Measurements from ENCODE around the gene PLCB1.

PLCB1 gene

DNA sequence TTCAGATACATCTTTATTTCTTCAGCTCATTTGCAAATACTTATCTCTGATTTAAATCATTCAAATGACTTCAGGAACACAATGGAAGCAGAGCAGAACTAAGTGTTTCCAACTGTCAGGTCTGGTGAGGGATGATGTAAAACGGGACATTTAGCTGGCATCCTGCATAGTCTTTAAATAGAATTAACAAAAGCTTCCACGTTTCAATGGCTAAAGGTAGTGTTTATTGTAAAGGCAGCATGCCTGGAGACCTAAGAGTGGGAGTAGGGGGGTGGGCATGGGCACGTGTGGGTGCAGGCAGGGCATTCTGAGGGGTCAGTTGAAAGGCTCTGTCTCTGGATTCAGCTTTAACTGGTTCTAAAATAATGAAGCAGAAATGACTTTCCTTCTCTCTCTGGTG, 174.9 kb downstream of the PLCB1 start:
- no peak for DNase-seq

DNA sequence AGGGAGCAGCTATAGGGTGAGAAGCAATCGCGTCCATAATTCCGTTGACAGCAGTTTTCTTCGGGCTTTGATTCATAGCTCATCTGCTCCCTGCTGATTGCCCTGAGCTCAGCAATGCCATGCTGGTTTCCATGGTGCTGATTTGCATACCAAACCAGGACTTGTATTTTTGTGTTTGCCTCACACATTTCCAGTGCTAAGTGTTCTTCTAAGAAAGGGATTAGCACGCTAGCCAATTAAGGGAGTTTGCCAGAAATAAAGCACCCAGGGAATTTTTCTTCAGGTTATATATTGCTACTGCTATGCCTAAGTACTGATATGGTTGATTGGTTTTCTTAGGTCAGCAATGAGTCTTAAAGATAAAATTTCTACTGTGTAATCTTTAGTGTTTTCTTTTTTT, 177.6 kb downstream of the PLCB1 start:
- no peak for DNase-seq

- DNase-seq = no peak
These were observed 178.6 kb downstream of the PLCB1 start for GRCh38 chr20:8310618-8311017.

DNA sequence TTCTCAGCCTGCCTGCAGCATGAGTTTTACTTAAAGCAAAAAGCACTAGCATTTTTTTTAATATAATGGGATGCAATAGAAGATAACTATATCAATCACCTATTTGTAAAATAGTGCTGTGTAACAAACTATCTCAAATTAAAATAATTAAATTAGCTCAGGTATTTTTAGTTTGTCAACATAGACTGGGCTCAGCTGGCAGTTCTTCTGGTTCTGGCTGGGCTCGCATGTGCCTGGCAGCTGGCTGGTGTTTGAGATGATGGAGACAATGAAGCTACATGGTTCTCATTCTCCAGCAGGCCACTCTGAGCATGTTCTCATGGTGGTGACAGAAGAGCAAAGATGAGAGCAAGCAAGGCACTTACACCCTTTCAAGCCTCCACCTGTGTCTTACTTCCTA, 181.0 kb downstream of the PLCB1 start:
- DNase-seq = no peak

GRCh38 chr20:8315639-8316573, 183.8 kb downstream of the PLCB1 start:
- no peak for DNase-seq

DNA sequence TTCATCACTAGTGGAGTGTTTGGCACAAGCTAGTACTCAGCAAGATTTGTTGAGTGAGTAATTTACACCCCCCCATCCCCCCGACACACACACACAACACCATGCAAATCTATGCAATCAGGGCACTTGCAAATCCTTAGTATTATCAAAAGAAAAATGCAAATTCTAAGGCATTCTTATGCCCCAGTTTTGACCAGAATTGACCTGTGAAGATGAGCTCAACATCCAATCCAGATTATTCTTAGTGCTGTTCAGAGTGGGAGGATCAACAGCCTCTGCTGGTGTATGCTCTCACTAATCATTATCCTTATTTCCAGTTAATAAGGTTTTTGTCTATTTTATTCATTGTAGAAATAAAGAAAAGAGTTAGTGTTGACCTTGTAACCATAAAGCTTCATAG, 185.4 kb downstream of the PLCB1 start:
- DNase-seq = no peak

- no peak for DNase-seq
These were observed 187.0 kb downstream of the PLCB1 start for GRCh38 chr20:8318965-8319625.

- DNase-seq = no peak
These were observed 188.2 kb downstream of the PLCB1 start for GRCh38 chr20:8320306-8320705.

DNA sequence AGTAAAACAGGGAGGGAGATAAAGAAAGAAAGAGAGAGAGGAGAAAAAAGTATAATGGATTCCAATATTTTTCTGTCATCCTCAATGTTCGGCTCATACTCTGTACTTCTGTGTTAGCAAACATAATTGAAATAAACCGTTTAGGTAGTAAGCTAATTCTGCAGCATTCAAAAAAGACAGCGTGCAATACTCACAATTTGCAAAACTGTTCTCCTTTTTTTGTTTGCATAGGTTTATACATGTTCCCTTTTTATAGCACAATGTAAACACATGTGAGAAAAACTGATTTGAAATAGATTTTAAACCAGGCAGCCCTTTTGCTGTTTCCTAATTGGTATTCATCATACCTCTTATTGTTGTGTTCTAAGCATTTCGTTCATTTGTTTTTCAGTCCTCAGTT, 188.9 kb downstream of the PLCB1 start:
- DNase-seq = no peak

- no peak for DNase-seq
These were observed 190.7 kb downstream of the PLCB1 start for GRCh38 chr20:8322662-8323217.

DNA sequence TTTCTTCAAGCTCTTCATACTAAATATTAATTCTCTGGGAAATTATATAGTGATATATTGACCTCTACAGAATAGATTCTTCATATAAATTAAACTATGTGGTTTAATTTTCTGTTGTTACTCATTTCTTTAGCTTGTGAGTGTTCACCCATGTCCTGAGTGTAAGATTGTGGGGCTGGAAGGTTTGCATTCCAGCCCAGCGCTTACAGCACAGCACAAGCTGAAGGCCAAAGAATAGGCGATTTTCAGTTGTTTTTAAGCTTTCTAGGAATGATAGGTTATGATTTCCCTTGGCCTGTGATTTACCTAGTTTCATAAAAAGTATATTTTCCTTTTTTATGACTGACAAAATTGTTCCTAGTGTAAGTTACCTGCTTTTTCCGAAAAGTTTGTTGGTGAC, 194.1 kb downstream of the PLCB1 start:
- no peak for DNase-seq

- DNase-seq = no peak
These were observed 194.8 kb downstream of the PLCB1 start for GRCh38 chr20:8326899-8327298.

- no peak for DNase-seq
These were observed 196.1 kb downstream of the PLCB1 start for GRCh38 chr20:8328189-8328588.

DNA sequence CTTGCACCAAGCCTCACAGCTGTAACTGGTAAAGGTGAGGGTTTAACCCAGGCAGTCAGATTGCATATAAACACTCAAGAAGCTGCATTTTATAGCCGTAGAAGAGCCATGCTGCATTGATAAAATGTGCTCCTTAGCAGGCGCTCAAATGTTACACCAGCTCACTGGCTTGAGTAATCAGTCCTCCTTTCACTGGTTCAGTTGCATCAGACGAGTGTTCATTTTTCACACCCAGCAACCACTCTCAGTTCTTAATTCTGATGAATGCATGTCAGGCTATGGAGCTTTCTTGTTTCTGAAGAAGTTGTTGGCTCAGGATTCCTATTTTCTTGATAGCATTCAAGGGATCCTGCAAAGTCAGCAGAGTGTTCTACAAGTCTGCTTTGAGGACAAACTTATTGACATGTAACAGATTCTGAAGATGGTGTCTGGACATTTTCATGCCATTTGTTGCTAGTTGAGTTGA, 198.3 kb downstream of the PLCB1 start:
- DNase-seq = no peak

GRCh38 chr20:8330785-8331695, 199.0 kb downstream of the PLCB1 start:
- DNase-seq = no peak

DNA sequence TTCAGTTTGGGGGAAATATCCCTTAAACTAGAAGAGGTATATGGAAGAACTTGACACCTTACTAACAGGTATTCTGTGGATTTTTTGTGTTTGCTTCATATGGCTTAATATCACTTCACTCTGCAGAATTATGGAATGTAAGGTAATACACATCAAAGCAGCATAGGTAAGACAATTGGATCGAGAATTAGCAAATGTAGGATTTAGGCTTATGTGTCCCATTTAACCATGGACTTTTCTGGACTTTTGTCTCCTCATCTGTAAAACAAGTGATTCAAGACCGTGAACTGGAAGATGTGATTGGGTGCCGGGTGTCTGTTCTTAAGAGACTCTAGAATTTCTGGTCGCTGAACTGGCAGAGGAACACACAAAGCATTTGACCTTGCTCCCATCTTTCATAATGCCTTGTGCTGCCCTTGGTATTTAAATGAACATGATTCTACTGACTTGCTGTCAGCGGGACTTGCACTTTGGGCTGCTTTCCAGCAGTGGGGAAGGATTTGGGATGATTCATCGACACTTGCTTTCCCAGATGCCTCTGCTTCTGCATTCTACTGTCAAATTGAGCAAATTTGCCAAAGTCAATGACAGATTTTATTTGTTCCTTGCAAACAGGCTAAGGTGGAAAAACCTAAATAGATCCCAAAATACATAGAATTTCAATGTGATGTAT, 199.8 kb downstream of the PLCB1 start:
- no peak for DNase-seq

DNA sequence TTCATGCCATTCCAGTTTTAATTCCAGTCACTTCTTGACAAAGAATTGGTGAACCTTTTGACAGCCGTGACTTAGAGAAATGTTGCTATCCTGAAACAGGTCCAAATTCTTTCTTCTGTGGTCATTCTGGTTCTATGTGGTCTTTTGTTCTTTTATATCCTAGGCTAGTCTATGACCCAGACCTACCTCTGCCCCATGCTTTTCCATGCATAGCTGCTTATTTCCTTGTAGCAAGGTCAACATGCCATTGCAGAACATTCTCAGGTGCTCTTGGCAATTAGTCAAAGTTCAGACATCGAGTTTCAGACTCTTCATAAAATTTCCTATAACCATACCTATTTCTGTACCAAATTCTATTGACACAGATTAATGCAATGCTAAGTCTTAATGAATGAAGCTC, 202.6 kb downstream of the PLCB1 start:
- DNase-seq = no peak

- DNase-seq = no peak
These were observed 203.0 kb downstream of the PLCB1 start for GRCh38 chr20:8335059-8335458.

GRCh38 chr20:8335495-8336195, 203.6 kb downstream of the PLCB1 start:
- DNase-seq = no peak

- no peak for DNase-seq
These were observed 207.3 kb downstream of the PLCB1 start for GRCh38 chr20:8339349-8339748.

GRCh38 chr20:8342391-8342790, 210.3 kb downstream of the PLCB1 start:
- no peak for DNase-seq

DNA sequence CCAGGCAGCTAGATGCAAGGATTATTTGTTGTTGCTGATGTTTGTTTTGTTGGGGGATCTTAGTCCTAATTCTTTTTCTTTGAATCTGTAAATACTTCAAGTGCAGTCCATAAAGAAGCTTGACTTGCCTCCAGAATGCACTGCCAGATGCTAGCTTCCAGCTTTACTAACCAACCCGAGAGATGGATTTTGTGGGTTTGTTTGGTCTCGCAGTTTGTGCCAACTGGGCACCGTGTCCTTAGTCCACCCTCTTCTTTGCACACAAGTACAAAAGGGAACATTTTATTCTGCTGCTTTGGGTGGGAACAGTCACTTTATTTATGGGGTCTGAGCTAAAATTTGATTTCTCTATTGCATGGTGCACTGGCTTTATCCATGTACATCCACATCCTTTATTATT, 212.0 kb downstream of the PLCB1 start:
- no peak for DNase-seq
